Left ventricle myocardium inferior (tissue), 1 donor: ENCODE data around the gene ATOSB. TPM values are rescaled to one million over a fixed set of nuclear protein-coding genes. Genes with fewer than 3 reads are reported as not detected.

Source experiments
- DNase-seq: peaks from one replicate; pipeline ENCODE4 v3.0.0-alpha.2; 2020
- H3K27ac ChIP-seq: fragments of 200-600 bp; replicated peaks from 2 replicates; pipeline ENCODE4 v1.8.0; 2021
- H3K27me3 ChIP-seq: fragments of 200-600 bp; 2 replicates; pipeline ENCODE4 v1.8.0; 2021; ENCODE audit warnings: low read depth
- H3K36me3 ChIP-seq: fragments of 200-600 bp; 2 replicates; pipeline ENCODE4 v1.8.0; 2021
- H3K4me1 ChIP-seq: fragments of 200-600 bp; 2 replicates; pipeline ENCODE4 v1.8.0; 2021
- H3K4me3 ChIP-seq: fragments of 200-600 bp; 2 replicates; pipeline ENCODE4 v1.8.0; 2021; ENCODE audit warnings: mild to moderate bottlenecking, moderate library complexity
- H3K9me3 ChIP-seq: fragments of 200-600 bp; replicated peaks from 2 replicates; pipeline ENCODE4 v1.8.0; 2021
- intact Hi-C: fragments of 100-400 bp; cut with micrococcal nuclease; formaldehyde crosslinking; loops from one replicate; pipeline ENCODE4 v1.11.0; 2022
- total RNA-seq: library from RNA; stranded (reverse); fragmentation: NEBNext Ultra II Directional; extraction: Animal tissue kit (Norgen Biotek cat#: 25700); gene quantifications from one replicate; pipeline ENCODE4 v1.2.1, GENCODE V29; 2021
- TF ChIP-seq, protein P1 (sequence below): fragments of 200-600 bp; IDR thresholded peaks from 2 replicates; pipeline ENCODE4 v1.8.0; 2021; ENCODE audit warnings: antibody characterized with exemption, mild to moderate bottlenecking, borderline replicate concordance
- donor health status: DM: no; HTN: yes; CAD: no; lungs with severe emphysema.

The ATOSB gene
- total RNA-seq, 1 donor from 2014 or later: 17.0 TPM

DNA sequence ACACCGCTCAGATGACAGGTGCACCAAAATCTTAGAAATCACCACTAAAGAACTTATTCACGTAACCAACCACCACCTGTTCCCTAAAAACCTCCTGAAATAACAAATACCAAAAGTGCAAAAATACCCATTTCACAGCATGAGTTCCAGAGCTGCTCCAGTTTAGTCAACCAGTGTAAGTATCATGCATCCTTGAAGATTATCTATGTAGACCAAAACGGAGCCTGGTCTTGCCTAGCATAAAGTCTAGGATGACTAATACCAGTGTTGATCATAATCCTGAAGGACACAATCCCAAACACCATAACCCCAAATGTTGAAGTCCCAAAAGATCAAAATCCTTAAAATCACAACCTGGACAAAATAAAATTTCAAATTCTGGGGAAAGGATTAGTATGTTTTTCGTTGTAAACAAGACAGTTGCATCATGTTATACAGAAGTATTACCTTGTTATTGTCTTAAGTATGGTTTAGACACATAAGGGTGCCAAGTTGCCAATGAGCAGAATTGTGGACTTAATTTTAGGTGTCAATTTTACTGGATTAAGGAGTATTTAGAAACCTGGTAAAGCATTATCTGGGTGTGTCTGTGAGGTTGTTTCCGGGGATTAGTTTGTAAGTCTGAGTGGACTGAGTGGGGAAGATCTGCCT lies 61.4 kb downstream of the ATOSB start:
- intact Hi-C loops: no loop called here
- Histone ChIP-seq H3K27ac (no peak overlapping the region), H3K36me3 (peaks cover 88% of the 10 kb centered on the region), H3K9me3 (no peaks in the 10 kb centered on the region), H3K27me3 (no peaks in the 10 kb centered on the region), H3K4me1 (peaks cover 13% of the 10 kb centered on the region), H3K4me3 (no peak overlapping the region)
- TF ChIP-seq, protein P1, sequence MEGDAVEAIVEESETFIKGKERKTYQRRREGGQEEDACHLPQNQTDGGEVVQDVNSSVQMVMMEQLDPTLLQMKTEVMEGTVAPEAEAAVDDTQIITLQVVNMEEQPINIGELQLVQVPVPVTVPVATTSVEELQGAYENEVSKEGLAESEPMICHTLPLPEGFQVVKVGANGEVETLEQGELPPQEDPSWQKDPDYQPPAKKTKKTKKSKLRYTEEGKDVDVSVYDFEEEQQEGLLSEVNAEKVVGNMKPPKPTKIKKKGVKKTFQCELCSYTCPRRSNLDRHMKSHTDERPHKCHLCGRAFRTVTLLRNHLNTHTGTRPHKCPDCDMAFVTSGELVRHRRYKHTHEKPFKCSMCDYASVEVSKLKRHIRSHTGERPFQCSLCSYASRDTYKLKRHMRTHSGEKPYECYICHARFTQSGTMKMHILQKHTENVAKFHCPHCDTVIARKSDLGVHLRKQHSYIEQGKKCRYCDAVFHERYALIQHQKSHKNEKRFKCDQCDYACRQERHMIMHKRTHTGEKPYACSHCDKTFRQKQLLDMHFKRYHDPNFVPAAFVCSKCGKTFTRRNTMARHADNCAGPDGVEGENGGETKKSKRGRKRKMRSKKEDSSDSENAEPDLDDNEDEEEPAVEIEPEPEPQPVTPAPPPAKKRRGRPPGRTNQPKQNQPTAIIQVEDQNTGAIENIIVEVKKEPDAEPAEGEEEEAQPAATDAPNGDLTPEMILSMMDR: no peak
- no peak for DNase-seq

Other genes with a start within 250 kb of the ATOSB start
- 0.11 TPM for gene PHF24, start 157.6 kb downstream of the ATOSB start, total RNA-seq
- 70.0 TPM for gene DNAJB5, start 126.1 kb downstream of the ATOSB start, total RNA-seq
- gene VCP, start 43.2 kb downstream of the ATOSB start, total RNA-seq: 253 TPM
- gene FANCG, start 35.9 kb downstream of the ATOSB start, total RNA-seq: 5.6 TPM
- 9.4 TPM for gene PIGO, start 19.3 kb downstream of the ATOSB start, total RNA-seq
- 132 TPM for gene STOML2, start 12.7 kb downstream of the ATOSB start, total RNA-seq
- 21.6 TPM for gene UNC13B, start 46.1 kb upstream of the ATOSB start, total RNA-seq